ENCODE data around the gene USP6. TPM values are rescaled to one million over a fixed set of nuclear protein-coding genes. Genes with fewer than 3 reads are reported as not detected.
"Not testable (repeated sequence)": the region's sequence is repeated elsewhere in the genome, so short reads cannot be mapped to it uniquely, and the experiment has no call there.

USP6 gene
- total RNA-seq, 1 donor from 2014 or later: 0.08 TPM

DNA sequence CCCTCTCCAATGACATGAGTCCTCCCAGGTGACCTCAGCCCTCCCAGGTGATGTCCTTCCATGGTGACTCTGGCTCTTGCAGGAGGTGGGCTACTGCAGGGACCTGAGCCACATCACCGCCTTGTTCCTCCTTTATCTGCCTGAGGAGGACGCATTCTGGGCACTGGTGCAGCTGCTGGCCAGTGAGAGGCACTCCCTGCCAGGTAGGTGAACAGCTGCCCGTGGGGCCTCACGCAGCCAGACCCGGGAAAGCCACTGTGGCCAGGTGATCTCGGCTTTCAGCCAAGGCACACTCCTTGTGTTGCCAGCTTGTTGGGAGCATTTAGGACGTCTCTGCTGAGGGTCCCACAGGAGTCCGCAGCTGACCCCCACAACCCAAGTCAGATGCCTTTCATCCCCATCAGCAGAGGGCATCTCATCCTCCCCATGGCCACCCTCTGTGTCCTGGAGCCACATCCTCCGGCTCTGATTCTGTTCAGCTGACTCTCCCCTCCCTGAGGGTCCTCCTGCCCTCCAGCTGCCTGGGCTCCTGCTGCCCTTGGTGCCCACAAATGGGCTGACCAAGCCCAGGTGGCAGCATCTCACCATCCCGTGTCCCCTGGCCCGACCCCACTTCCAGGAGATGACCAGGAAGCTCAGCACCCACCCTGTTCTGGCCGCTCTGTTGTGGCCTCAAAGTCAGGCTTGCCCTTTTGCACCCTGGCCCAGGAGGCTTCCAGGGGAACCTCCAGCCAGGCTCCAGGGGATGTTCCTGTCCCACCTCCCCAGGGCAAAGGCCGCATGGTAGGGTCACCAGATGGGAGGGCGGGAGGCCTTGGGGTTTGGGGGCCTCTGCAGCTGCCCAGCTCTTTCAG, 20.1 kb downstream of the USP6 start:
- DNase-seq (ENCODE audit: low spot score): no peak

DNA sequence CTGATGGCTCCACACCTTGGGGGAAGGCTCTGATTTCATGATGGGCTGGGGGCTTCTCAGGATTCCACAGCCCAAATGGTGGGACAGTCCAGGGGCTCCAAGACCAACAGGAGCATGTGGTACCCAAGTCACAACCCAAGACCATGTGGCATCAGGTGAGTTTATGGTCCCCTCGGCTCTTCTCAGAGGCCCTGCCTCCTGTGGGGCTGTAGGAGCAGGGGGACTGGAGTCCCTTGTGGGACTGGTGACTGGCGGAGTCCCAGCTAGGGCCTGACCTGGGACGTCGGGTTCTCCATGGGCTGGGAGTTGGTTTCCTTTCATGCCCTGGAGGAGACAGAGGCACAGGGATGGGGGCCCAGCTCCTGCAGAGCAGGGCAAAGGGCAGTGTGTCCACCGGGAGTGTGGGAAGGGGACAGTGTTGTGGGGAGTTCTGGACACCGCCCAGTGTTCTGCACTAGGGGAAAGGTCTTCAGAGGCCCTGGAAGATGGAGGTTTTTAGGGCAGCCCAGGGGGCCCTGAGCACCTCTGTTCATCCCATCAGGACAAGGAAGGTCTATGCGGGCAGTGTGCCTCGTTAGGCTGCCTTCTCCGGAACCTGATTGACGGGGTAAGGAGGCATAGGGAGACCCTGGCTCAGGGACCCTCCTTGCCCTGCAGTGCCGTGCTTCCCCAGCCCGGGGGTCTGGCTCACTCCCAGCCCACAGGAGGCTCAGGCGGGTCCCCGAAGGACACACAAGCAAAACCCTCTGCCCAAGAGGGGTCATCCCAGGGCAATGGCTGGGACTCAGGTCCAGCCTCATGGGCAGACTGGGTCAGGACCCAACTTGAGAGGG, 21.0 kb downstream of the USP6 start:
- DNase-seq (ENCODE audit: low spot score): not testable (repeated sequence)

DNA sequence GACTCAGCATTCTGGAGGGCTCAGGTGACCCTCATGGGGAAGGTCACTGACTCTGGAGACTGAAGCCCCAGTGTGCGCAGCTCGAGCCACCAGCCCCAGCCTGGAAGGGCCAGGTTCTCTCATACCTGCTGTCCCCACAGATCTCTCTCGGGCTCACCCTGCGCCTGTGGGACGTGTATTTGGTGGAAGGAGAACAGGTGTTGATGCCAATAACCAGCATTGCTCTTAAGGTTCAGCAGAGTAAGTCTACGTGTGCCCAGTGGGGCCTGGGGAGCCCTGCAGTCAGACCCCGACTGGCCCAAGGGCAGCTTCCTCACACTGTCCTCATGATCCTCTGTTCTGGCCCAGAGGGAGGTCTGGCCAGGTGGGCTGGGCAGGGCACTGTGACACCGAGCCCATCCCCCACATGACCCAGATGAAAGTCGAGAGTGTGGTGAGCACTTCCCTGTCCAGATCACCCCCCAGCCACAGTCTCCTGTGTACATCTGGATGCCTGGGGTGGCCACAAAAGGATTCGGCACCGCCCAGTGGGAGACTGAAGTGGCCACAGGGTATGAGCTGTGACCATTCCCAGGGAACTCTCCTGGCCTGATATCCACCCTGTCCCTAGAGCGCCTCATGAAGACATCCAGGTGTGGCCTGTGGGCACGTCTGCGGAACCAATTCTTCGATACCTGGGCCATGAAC, 21.8 kb downstream of the USP6 start:
- not testable (repeated sequence) for DNase-seq (ENCODE audit: low spot score)

DNA sequence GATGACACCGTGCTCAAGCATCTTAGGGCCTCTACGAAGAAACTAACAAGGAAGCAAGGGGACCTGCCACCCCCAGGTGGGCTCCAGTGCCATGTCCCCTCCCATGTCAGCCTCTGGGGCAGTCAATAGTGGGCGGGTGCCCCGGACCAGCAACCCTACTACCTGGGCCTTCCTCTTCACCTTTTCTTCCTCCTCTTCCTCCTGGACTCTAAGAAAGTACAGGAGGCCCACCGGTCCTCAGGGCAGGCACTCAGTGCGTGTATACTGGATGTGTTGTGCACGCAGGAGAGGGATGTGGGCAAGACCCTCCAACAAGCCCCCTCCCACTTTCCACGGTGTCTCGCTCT, 22.3 kb downstream of the USP6 start:
- not testable (repeated sequence) for DNase-seq (ENCODE audit: low spot score)

DNA sequence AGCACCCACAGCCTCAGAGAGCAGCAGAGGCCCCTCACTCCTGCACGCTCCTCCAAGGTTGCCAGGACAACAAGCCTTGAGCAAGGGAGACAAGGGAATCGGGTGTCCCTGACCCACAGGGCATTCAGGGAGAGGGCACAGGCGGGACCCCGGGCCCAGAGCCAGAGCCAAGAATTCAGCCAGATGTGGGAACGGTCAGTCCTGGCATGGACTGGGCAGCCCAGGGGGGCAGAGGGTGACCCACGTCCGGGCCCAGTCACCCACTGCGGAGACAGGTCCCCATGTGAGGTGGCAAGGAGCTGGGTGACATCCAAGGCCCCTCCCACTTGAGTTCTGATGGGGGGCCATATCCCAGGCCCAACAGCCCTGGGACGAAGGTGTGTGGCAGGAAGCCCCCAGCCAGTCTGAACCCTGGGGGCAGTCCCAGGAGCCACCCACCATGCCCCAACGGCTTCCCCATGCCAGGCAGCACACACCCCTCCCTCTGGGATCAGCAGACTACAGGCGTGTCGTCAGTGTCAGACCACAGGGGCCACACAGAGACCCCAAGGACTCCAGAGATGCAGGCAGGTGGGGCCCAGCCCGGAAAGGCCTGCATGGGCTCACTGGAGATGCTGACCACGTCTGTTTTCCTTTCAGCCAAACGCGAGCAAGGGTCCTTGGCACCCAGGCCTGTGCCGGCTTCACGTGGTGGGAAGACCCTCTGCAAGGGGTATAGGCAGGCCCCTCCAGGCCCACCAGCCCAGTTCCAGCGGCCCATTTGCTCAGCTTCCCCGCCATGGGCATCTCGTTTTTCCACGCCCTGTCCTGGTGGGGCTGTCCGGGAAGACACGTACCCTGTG, 23.0 kb downstream of the USP6 start:
- DNase-seq (ENCODE audit: low spot score): no peak

DNA sequence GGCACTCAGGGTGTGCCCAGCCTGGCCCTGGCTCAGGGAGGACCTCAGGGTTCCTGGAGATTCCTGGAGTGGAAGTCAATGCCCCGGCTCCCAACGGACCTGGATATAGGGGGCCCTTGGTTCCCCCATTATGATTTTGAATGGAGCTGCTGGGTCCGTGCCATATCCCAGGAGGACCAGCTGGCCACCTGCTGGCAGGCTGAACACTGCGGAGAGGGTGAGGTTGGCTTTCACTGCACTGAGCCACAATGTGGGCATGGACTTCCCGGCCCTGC, 23.6 kb downstream of the USP6 start:
- DNase-seq (ENCODE audit: low spot score): no peak

DNA sequence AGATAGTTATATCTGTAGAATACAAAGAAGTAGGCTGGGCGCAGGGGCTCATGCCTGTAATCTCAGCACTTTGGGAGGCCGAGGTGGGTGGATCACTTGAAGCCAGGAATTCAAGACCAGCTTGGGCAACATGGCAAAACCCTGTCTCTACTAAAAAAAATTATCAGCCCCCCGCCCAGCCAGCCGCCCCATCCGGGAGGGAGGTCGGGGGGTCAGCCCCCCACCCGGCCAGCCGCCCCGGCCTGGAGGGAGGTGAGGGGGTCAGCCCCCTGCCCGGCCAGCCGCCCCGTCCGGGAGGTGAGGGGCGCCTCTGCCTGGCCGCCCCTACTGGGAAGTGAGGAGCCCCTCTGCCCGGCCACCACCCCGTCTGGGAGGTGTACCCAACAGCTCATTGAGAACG, 27.0 kb downstream of the USP6 start:
- not testable (repeated sequence) for DNase-seq (ENCODE audit: low spot score)

DNA sequence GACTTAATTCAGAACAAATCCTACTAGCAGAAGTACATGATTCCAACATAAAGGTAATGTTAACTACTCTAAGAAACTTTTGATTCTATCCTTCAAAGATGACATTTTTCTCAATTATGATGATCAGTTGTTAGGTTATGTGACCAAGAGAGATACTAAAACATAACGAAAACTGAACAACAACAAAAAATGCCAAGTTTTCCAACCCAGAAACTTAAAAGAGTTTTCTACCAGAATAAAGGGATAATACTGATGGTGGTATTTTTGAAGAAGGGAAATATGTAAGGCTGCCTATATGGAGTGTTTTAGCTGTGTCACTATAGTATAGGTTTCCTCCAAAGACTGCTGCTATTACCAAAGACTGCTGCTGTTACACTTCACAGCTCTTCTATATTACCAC, 30.3 kb downstream of the USP6 start:
- DNase-seq (ENCODE audit: low spot score): not testable (repeated sequence)

DNA sequence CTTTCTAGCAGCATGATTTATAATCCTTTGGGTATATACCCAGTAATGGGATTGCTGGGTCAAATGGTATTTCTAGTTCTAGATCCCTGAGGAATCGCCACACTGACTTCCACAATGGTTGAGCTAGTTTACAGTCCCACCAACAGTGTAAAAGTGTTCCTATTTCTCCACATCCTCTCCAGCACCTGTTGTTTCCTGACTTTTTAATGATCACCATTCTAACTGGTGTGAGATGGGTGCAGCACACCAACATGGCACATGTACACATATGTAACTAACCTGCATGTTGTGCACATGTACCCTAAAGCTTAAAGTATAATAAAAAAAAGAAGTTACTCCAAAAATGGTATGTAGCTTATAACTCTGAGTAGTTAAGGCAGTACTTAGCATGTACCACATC, 44.9 kb downstream of the USP6 start:
- DNase-seq (ENCODE audit: low spot score): not testable (repeated sequence)

DNA sequence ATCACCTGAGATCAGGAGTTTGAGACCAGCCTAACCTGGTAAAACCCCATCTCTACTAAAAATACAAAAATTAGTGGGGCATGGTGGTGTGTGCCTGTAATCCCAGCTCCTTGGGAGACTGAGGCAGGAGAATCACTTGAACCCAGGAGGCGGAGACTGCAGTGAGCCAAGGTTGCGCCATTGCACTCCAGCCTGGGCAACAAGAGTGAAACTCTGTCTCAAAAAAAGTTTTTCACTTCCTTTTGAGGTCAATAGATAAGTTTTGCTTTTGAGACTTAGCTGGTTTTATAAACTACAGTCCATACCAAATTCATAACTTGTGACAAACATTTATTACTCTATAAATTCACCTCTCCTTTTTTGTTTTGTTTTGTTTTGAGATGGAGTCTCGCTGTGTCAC, 46.0 kb downstream of the USP6 start:
- DNase-seq (ENCODE audit: low spot score): not testable (repeated sequence)

DNA sequence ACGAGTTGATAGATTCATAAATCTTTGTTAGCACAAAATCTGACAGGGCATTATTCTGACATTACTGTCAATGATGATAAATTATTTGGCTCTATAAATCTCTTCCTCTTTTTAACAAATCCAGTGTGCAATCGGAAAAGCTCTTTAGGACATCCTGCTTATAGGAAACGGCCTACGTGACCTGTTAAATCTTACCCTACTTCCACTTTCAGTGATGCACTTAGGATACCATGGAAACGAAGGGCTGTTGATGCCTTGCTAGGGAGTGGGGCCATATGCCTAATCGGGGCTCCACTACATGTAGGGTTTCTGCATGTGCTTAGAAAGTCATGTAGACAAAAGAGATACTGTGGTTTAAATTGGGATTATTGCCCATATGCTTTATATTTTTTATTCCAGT, 48.6 kb downstream of the USP6 start:
- DNase-seq (ENCODE audit: low spot score): no peak

DNA sequence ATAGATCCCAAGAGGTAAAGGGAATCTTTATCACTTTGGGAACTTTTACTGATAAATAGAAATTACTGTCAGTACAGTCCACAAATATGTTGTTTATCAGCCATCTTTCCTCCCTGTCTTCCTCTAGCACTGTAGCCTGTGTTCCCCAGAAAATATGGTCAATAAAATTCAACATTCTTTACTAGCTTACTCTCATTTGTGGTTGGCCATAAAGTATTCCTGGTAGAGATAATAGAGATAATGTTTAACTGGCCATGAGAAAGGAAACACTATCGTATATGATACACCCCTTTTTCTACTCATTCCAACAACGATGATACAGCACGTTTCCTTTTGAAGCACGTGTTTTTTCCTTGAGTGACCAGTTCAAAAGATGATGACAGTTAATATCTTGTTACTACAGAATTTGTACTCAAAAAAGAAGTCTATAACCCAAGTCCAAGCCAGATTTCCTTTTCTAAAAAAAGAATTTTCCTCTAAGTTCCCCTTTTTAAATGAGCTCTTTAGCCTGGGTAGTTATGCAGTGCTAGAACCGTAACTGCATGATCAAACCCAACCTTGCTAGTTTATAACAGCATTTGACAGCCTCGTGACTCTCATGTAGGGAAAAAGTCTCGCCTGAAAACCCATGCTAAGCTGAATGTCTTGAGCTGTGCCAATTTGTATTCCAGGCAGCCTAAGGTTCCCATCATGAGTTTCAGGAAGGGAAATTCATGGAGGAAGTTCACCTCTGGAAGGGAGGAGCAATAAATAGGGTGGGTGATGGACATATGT, 50.1 kb downstream of the USP6 start:
- not testable (repeated sequence) for DNase-seq (ENCODE audit: low spot score)

DNA sequence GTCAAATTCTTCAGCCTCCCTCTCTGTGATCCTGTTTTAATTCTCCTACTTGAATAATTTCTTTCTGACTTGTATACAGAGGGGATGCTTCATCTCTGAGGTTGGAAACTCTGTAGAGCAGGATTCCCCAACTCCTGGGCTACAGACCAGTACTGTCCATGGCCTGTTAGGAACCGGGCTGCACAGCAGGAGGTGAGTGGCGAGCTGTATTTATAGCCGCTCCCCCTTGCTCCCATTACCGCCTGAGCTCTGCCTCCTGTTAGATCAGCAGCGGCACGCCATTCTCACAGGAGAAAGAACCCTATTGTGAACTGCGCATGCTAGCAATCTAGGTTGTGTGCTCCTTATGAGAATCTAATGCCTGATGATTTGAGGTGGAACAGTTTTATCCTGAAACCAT, 59.2 kb downstream of the USP6 start:
- not testable (repeated sequence) for DNase-seq (ENCODE audit: low spot score)

DNA sequence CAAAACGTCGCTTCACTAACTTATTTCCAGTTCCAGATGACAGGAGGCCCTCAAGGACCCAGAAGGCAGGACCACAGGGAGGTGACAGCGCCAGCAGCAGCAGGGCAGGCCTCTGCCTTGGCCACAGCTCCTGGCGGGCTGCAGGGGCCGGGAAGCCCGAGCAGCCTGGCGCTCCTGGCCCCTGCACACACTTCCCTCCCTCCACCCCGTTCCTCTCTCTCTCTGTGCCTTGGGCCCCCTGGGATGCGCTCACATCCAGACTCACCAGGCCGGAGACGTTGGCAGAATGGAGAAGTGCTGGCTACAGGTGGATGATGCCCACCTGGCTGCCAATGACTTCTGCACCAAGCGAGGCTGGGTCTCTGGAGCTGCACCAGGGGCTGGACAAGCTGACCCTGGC, 63.2 kb downstream of the USP6 start:
- DNase-seq (ENCODE audit: low spot score): no peak

DNA sequence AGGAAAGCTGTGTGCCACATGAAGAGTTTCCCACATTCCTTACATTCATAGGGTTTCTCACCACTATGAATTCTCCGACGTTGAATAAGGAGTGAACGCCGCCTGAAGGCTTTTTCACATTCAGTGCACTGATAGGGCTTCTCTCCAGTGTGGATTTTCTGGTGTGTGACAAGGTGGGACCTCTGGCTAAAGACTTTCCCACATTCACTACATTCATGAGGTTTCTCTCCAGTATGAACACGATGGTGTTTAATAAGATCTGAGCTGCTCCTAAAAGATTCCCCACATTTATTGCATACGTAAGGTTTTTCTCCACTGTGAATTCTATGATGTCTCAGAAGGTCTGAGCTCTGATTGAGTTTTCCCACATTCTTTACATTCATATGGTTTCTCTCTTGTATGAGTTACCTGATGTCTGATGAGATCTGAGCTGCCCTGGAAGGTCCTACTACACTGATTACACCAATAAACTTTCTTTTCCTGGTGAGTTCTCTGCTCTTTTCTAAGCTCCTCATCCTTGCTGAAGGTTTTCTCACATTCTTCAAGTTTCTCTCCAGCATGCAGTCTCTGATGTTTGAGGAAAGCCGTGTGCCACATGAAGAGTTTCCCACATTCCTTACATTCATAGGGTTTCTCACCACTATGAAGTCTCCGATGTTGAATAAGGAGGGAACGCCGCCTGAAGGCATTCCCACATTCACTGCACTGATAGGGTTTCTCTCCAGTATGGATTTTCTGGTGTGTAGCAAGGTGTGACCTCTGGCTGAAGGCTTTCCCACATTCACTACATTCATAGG, 65.9 kb downstream of the USP6 start:
- DNase-seq (ENCODE audit: low spot score): no peak

DNA sequence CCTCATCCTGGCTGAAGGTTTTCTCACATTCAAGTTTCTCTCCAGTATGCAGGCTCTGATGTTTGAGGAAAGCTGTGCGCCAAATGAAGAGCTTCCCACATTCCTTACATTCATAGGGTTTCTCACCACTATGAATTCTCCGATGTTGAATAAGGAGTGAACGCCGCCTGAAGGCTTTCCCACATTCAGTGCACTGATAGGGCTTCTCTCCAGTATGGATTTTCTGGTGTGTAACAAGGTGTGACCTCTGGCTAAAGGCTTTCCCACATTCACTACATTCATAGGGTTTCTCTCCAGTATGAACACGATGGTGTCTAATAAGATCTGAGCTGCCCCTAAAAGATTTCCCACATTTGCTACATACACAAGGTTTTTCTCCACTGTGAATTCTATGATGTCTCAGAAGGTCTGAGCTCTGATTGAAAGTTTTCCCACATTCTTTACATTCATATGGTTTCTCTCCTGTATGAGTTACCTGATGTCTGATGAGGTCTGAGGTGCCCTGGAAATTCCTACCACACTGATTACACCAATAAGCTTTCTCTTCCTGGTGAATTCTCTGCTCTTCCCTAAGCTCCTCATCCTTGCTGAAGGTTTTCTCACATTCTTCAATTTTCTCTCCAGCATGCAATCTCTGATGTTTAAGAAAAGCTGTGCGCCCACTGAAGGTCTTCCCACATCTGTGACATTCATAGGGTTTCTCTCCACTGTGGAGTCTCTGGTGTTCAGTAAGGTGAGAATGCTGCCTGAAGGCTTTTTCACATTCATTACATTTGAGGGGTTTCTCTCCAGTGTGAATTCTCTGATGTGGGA, 67.0 kb downstream of the USP6 start:
- no peak for DNase-seq (ENCODE audit: low spot score)

DNA sequence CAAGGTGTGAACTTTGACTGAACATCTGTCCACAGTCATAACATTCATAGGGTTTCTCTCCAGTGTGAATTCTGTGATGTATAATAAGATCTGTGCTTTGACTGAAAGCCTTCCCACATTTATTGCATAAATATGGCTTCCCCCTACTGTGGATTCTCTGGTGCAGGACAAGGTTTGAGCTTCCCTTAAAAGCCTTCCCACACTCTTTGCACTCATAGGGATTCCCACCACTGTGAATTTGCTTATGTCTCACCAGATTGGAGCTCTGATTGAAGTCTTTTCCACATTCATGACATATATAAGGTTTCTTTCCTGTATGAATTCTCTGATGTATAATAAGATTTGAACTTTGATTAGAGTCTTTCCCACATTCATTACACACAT, 67.6 kb downstream of the USP6 start:
- DNase-seq (ENCODE audit: low spot score): no peak

DNA sequence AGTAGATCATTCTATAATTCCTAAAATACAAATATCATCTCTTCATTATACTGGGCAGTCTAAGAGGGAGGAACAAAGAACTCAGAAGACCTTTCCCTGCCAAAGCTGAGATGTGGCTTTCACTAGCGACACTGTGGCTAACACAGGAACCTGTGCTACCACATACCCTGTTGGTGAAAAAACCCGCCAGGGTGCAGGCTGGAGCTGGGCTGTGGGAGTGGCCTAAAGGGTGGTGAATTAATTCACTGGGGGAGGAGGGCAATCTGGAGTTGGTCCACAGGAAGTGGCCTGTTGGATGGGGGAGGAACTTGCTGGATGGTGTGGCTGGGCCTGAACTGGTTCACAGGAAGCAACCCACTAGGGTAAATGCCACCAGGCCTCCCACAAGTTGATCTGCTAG, 68.5 kb downstream of the USP6 start:
- no peak for DNase-seq (ENCODE audit: low spot score)

Measured in ureter (tissue), 1 donor.